T-cell (primary cell): Measurements from ENCODE around the gene CD79A. TPM values are rescaled to one million over a fixed set of nuclear protein-coding genes. Genes with fewer than 3 reads are reported as not detected.
A peak's percentile ranks its signal among the peaks of the same experiment; 100 is the strongest.

Experiments
- ATAC-seq, 4 experiments: fragments of 200-7000 bp in 3 of 4; fragments of 150-1000 bp in 1 of 4; cut with Tn5 transposase; replicated peaks in 1 of 4; 1 replicate in 3 of 4; 2 replicates in 1 of 4; pipeline ENCODE4 v1.10.0; 2021; ENCODE audit warnings: moderate library complexity in 3 of 4, mild to moderate bottlenecking in 2 of 4, moderate number of reproducible peaks in 1 of 4
- CTCF ChIA-PET, 2 donors: fragments of 300-600 bp; sonication (Branson Sonifier 250); formaldehyde crosslinking; loops; one replicate each; lab custom pipeline; 2022; ENCODE audit warnings: antibody characterized with exemption in 2 of 2; lab: Charles Lee
- POLR2A ChIA-PET, 2 donors: fragments of 300-600 bp; sonication (Branson Sonifier 250); formaldehyde crosslinking; loops; one replicate each; lab custom pipeline; 2022; ENCODE audit warnings: antibody characterized with exemption in 2 of 2; lab: Charles Lee
- DNase-seq, 35 experiments: peaks; one replicate each; pipeline versions ENCODE4 v3.0.0 to v3.0.0-alpha.2; 2013 to 2023
- H3K27ac ChIP-seq: one replicate; pipeline ENCODE4 v1.5.1; 2013; ENCODE audit warnings: low read length
- H3K27me3 ChIP-seq, 2 experiments: replicated peaks in 1 of 2; 1 replicate in 1 of 2; 2 replicates in 1 of 2; pipeline versions ENCODE4 v1.6.1 to v1.7.0; 2013; ENCODE audit warnings: low read length in 1 of 2, mixed read lengths in 1 of 2; ENCODE audit not compliant: control insufficient read depth in 2 of 2, insufficient read depth in 2 of 2; ENCODE audit errors: extremely low read depth in 1 of 2
- H3K36me3 ChIP-seq, 2 donors: 1 replicate in 1 of 2; 2 replicates in 1 of 2; pipeline versions ENCODE4 v1.6.1 to v1.7.0; 2013; ENCODE audit warnings: low read length in 1 of 2; ENCODE audit not compliant: control insufficient read depth in 2 of 2, insufficient read depth in 1 of 2; ENCODE audit errors: extremely low read depth in 1 of 2
- H3K4me1 ChIP-seq, 2 experiments: 1 replicate in 1 of 2; 2 replicates in 1 of 2; pipeline versions ENCODE4 v1.6.1 to v1.7.0; 2013; ENCODE audit warnings: low read length in 2 of 2, mixed read lengths in 1 of 2; ENCODE audit not compliant: insufficient read depth in 2 of 2, control insufficient read depth in 1 of 2; ENCODE audit errors: extremely low read depth in 1 of 2
- H3K4me3 ChIP-seq, 2 donors: 1 replicate in 1 of 2; 2 replicates in 1 of 2; pipeline versions ENCODE4 v1.5.1 to v1.7.0; 2013; ENCODE audit warnings: mild to moderate bottlenecking in 2 of 2, low read length in 1 of 2, moderate library complexity in 1 of 2; ENCODE audit not compliant: control insufficient read depth in 1 of 2; ENCODE audit errors: extremely low read depth in 1 of 2
- H3K9me3 ChIP-seq: 2 replicates; pipeline ENCODE4 v1.7.0; 2013
- H3K27ac Mint-ChIP-seq, 2 donors: one replicate each; pipeline ENCODE4 v1.8.0; 2020 to 2021; ENCODE audit warnings: mild to moderate bottlenecking in 2 of 2, mixed read lengths in 2 of 2
- H3K27me3 Mint-ChIP-seq, 2 donors: one replicate each; pipeline ENCODE4 v1.8.0; 2021 to 2022; ENCODE audit warnings: mixed read lengths in 2 of 2
- H3K36me3 Mint-ChIP-seq: one replicate; pipeline ENCODE4 v1.8.0; 2021; ENCODE audit warnings: mixed read lengths
- H3K4me1 Mint-ChIP-seq, 3 donors: one replicate each; pipeline ENCODE4 v1.8.0; 2020 to 2022; ENCODE audit warnings: mixed read lengths in 3 of 3, mild to moderate bottlenecking in 1 of 3
- H3K4me3 Mint-ChIP-seq, 3 donors: one replicate each; pipeline ENCODE4 v1.8.0; 2020 to 2022; ENCODE audit warnings: mild to moderate bottlenecking in 3 of 3, mixed read lengths in 3 of 3, moderate library complexity in 3 of 3
- H3K9me3 Mint-ChIP-seq, 3 donors: one replicate each; pipeline ENCODE4 v1.8.0; 2020 to 2022; ENCODE audit warnings: mixed read lengths in 3 of 3
- WGBS: methylation state at CpG from one replicate; pipeline ENCODE4 v1.1.5; 2013; ENCODE audit warnings: missing lambda C conversion rate; ENCODE audit not compliant: insufficient coverage; 5-methylcytosine and 5-hydroxymethylcytosine counted together
- total RNA-seq, 35 experiments: library from RNA in 6 of 35; stranded (reverse) in 6 of 35; fragments of 120-200 nt in 1 of 35; gene quantifications; one replicate each; pipeline versions ENCODE4 v1.2.1 to v1.2.4 and lab custom pipeline; 2013 to 2026

CD79A gene
- total RNA-seq = 10 to 100 TPM; 15.9 to 51.1 (median 19.0) TPM
- total RNA-seq (2013) = 18.0 TPM
- total RNA-seq (lab: John Stamatoyannopoulos, UW) = 0.53 to 14.7 (median 4.2) reads per million in 29 experiments

- POLR2A ChIA-PET = interaction anchor here in 1 of 2 donors (1.9 kb wide), 1 partner anchor 9 kb away, joined by 8 read pairs; no protein-coding TSS in a partner anchor
- Mint-ChIP-seq H3K27ac (peak within 1 kb of the TSS; percentile 98 to 100), H3K36me3 (no peaks in the 10 kb centered on the region), H3K9me3 (no peaks in the 10 kb centered on the region), H3K4me1 (peaks cover 74 to 88% (median 81%) of the 10 kb centered on the region in 3 donors), H3K4me3 (peak within 1 kb of the TSS; percentile 34 to 75 (median 66)), H3K27me3 (no peaks in the 10 kb centered on the region)
- H3K4me1 ChIP-seq = peaks cover 67 to 100% of the 10 kb centered on the region in 2 experiments
- H3K27ac ChIP-seq = peak within 1 kb of the TSS; percentile 93
- peak within 1 kb of the TSS; percentile 18 to 60 for H3K4me3 ChIP-seq
- CTCF ChIA-PET = no interaction called here
- 17% methylated on average over 1 of the region's 9 CpGs for WGBS
- DNase-seq = peak in 4 of 35 experiments; percentile 16 to 47 (median 43)
- H3K36me3 ChIP-seq = no peaks in the 10 kb centered on the region
- H3K9me3 ChIP-seq = no peaks in the 10 kb centered on the region
- no peak for ATAC-seq
- no peaks in the 10 kb centered on the region for H3K27me3 ChIP-seq
Observed at GRCh38 chr19:41876847-41877832, at the start of gene CD79A. Gene CD79A, plus strand, starts transcription at chr19:41877279. Its CDS starts 26 bp downstream, at chr19:41877305.

DNA sequence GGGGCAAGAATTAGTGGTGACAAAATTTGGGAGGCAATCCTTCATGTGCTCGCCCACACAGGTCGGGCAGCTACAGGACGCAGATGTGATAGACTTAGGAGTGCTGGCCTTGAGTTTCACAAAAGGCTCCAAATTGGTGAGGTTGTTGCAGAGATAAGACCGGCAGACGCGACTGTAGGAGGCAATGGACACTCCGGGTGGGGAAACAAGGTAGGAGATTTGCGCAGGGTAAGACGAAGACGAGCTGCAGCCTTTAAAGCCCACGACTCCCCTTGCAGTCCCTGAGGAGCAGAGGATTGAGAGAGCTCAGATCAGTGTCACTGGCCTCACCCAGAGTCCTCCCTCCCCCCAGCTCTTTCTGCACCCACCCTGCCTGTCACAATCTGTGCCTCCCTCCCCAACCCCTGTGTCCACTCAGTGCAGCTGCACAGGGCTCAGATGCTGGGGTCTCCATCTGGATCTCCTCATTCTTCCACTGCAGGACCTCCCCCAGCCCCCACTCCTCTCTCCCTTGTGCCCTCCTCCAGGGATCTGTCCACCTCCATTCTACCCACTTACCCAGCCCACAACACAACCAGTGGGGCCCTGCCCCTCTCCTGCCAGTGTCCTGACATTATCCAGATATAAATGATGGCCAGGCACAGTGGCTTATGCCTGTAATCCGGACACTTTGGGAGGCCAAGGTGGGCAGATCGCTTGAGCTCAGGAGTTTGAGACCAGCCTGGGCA, 38.9 kb upstream of the CD79A start:
- no peak overlapping the region for H3K27ac Mint-ChIP-seq
- H3K4me3 Mint-ChIP-seq = no peak overlapping the region
- H3K9me3 Mint-ChIP-seq = no peaks in the 10 kb centered on the region
- Histone ChIP-seq H3K4me1 (no peaks in the 10 kb centered on the region), H3K4me3 (no peak overlapping the region), H3K9me3 (no peaks in the 10 kb centered on the region), H3K36me3 (no peaks in the 10 kb centered on the region), H3K27ac (no peak overlapping the region), H3K27me3 (peaks cover 0 to 43% of the 10 kb centered on the region in 2 experiments)
- CTCF ChIA-PET = interaction anchor here (0.5 to 0.7 kb wide), 3 partner anchors 165 to 1214 kb away, joined by 3 to 7 read pairs (median 3); no protein-coding TSS in a partner anchor
- DNase-seq = no peak
- ATAC-seq = no peak
- no peaks in the 10 kb centered on the region for H3K4me1 Mint-ChIP-seq
- 71% methylated on average over 5 of the region's 13 CpGs for WGBS
- peaks cover 23% of the 10 kb centered on the region in 2 donors for H3K27me3 Mint-ChIP-seq
- no peaks in the 10 kb centered on the region for H3K36me3 Mint-ChIP-seq
- POLR2A ChIA-PET = no interaction called here

- no peak overlapping the region for H3K27ac ChIP-seq
- H3K4me3 ChIP-seq = no peak overlapping the region
- no peaks in the 10 kb centered on the region for H3K36me3 Mint-ChIP-seq
- H3K4me1 ChIP-seq = no peaks in the 10 kb centered on the region
- H3K4me1 Mint-ChIP-seq = no peaks in the 10 kb centered on the region
- ATAC-seq = no peak
- 65% methylated on average over 2 of the region's 2 CpGs for WGBS
- no peaks in the 10 kb centered on the region for H3K36me3 ChIP-seq
- no peak overlapping the region for H3K27ac Mint-ChIP-seq
- H3K9me3 Mint-ChIP-seq = peaks cover 0 to 4% (median 0%) of the 10 kb centered on the region in 3 donors
- no peak for DNase-seq
- no peaks in the 10 kb centered on the region for H3K9me3 ChIP-seq
- H3K27me3 ChIP-seq = peaks cover 0 to 43% of the 10 kb centered on the region in 2 experiments
- ChIA-PET CTCF (no interaction called here), POLR2A (no interaction called here)
- peaks cover 21 to 23% of the 10 kb centered on the region in 2 donors for H3K27me3 Mint-ChIP-seq
- no peak overlapping the region for H3K4me3 Mint-ChIP-seq
Observed at GRCh38 chr19:41839211-41839610, 37.9 kb upstream of the CD79A start.

DNA sequence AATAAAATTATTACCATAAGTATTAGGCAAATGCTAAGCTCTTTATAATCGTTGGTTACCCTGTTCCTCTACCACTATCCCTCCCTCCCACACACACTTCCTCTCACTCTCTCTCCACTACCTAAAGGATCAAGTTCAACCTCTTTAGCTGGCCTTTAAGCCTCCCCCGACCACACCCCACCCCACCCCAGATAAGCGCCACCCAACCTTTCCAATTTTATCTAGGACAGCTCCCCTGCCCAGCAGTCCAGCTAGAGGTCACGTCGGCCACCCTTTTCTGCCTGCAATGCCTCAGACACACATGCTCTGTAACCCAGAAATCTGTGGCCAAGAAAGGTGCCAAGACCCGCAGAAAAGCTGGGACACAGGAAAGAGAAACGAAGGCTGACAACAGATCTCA, 33.7 kb upstream of the CD79A start:
- no peak for ATAC-seq
- H3K27ac Mint-ChIP-seq = no peak overlapping the region

DNA sequence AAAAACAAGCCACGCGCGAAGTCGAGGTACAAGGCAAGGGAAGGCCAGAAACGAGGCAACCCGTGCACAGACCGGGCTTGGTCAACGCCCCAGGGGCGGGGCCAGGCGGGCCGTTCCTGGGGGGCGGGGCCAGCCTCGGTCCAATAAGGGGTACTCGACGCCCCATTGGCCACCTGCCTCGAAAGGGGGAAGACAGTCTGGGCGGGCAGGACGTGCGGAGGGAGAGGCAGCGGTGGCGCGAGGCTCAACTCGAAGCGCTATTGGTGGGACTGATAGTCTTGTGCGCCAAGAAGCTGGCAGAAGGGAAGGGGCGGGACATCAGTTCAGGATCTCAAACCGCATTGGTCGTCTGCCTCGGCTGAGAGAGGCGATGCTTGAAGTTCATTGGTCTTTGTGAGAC, 32.5 kb upstream of the CD79A start, which contains the start of gene LYPD4:
TSS of gene LYPD4 (minus strand) at position 83 of the 400 bp plus-strand sequence. CDS start 5,398 bp downstream, outside the sequence.
- ChIA-PET CTCF (no interaction called here), POLR2A (no interaction called here)
- ATAC-seq = no peak
- no peak for DNase-seq
- H3K27me3 Mint-ChIP-seq = no peaks in the 10 kb centered on the region
- WGBS = 89% methylated on average over 26 of the region's 30 CpGs
- peaks cover 0 to 4% (median 0%) of the 10 kb centered on the region in 3 donors for H3K9me3 Mint-ChIP-seq
- peaks cover 0 to 17% of the 10 kb centered on the region in 2 experiments for H3K27me3 ChIP-seq
- H3K9me3 ChIP-seq = no peaks in the 10 kb centered on the region
- H3K4me1 ChIP-seq = no peaks in the 10 kb centered on the region
- H3K4me1 Mint-ChIP-seq = no peaks in the 10 kb centered on the region
- H3K27ac ChIP-seq = no peak within 1 kb of the TSS
- no peak within 1 kb of the TSS for H3K27ac Mint-ChIP-seq
- H3K4me3 Mint-ChIP-seq = no peak within 1 kb of the TSS
- no peak within 1 kb of the TSS for H3K4me3 ChIP-seq
- no peaks in the 10 kb centered on the region for H3K36me3 ChIP-seq
- no peaks in the 10 kb centered on the region for H3K36me3 Mint-ChIP-seq

More for the DNA sequence above, 33.7 kb upstream of the CD79A start:
- Mint-ChIP-seq H3K27me3 (peaks cover 4 to 8% of the 10 kb centered on the region in 2 donors), H3K4me3 (no peak overlapping the region), H3K9me3 (peaks cover 0 to 4% (median 0%) of the 10 kb centered on the region in 3 donors), H3K36me3 (no peaks in the 10 kb centered on the region), H3K4me1 (no peaks in the 10 kb centered on the region)
- ChIA-PET CTCF (interaction anchor here in 1 of 2 donors (0.6 kb wide), 1 partner anchor 365 kb away, joined by 3 read pairs; no protein-coding TSS in a partner anchor), POLR2A (interaction anchor here in 1 of 2 donors (0.5 kb wide), 1 partner anchor 1648 kb away, joined by 3 read pairs; no protein-coding TSS in a partner anchor)
- no peaks in the 10 kb centered on the region for H3K9me3 ChIP-seq
- 68% methylated on average over 7 of the region's 7 CpGs for WGBS
- peaks cover 0 to 28% of the 10 kb centered on the region in 2 experiments for H3K27me3 ChIP-seq
- no peak overlapping the region for H3K4me3 ChIP-seq
- H3K27ac ChIP-seq = no peak overlapping the region
- DNase-seq = no peak
- H3K4me1 ChIP-seq = no peaks in the 10 kb centered on the region
- H3K36me3 ChIP-seq = no peaks in the 10 kb centered on the region

GRCh38 chr19:41845001-41845050, 32.3 kb upstream of the CD79A start, which contains the start of gene DMRTC2:
Gene DMRTC2, plus strand, starts transcription at chr19:41845042. Its CDS starts 2,387 bp downstream, at chr19:41847429.
- ATAC-seq = no peak
- Histone ChIP-seq H3K36me3 (no peaks in the 10 kb centered on the region), H3K4me3 (no peak within 1 kb of the TSS), H3K9me3 (no peaks in the 10 kb centered on the region), H3K4me1 (no peaks in the 10 kb centered on the region), H3K27me3 (peaks cover 0 to 15% of the 10 kb centered on the region in 2 experiments), H3K27ac (no peak within 1 kb of the TSS)
- peaks cover 0 to 4% (median 0%) of the 10 kb centered on the region in 3 donors for H3K9me3 Mint-ChIP-seq
- 100% methylated on average over 1 of the region's 3 CpGs for WGBS
- no peak within 1 kb of the TSS for H3K27ac Mint-ChIP-seq
- DNase-seq = no peak
- CTCF ChIA-PET = no interaction called here
- no peaks in the 10 kb centered on the region for H3K36me3 Mint-ChIP-seq
- POLR2A ChIA-PET = no interaction called here
- H3K4me1 Mint-ChIP-seq = no peaks in the 10 kb centered on the region
- no peaks in the 10 kb centered on the region for H3K27me3 Mint-ChIP-seq
- no peak within 1 kb of the TSS for H3K4me3 Mint-ChIP-seq
